Liver (tissue), 9 donors: ENCODE results near the gene ACTR6. TPM values are rescaled to one million over a fixed set of nuclear protein-coding genes. Genes with fewer than 3 reads are reported as not detected.

ENCODE experiments used
- DNase-seq: peaks from one replicate; pipeline ENCODE4 v3.0.0-alpha.2; 2017; ENCODE audit warnings: low spot score
- H3K27ac ChIP-seq, 2 donors: one replicate each; pipeline ENCODE4 v1.7.0; 2013; ENCODE audit warnings: inconsistent platforms in 2 of 2, low read length in 2 of 2, control low read depth in 1 of 2, low read depth in 1 of 2, mild to moderate bottlenecking in 1 of 2
- H3K27me3 ChIP-seq, 4 donors: one replicate each; pipeline versions ENCODE4 v1.6.1 to v1.7.0; 2013; ENCODE audit warnings: low read length in 3 of 4, inconsistent platforms in 1 of 4, mild to moderate bottlenecking in 1 of 4, moderate library complexity in 1 of 4; ENCODE audit not compliant: control insufficient read depth in 4 of 4, insufficient read depth in 4 of 4
- H3K36me3 ChIP-seq, 4 donors: one replicate each; pipeline versions ENCODE4 v1.6.1 to v1.7.0; 2013; ENCODE audit warnings: low read length in 3 of 4, mild to moderate bottlenecking in 3 of 4, low read depth in 1 of 4, moderate library complexity in 1 of 4; ENCODE audit not compliant: control insufficient read depth in 4 of 4, insufficient read depth in 3 of 4
- H3K4me1 ChIP-seq, 4 donors: one replicate each; pipeline versions ENCODE4 v1.6.1 to v1.7.0; 2013; ENCODE audit warnings: low read length in 3 of 4, mild to moderate bottlenecking in 3 of 4, moderate library complexity in 1 of 4; ENCODE audit not compliant: control insufficient read depth in 4 of 4, insufficient read depth in 4 of 4
- H3K4me3 ChIP-seq, 3 donors: one replicate each; pipeline versions ENCODE4 v1.6.1 to v1.7.0; 2013; ENCODE audit warnings: low read length in 3 of 3, control low read depth in 1 of 3, low read depth in 1 of 3, mild to moderate bottlenecking in 1 of 3
- H3K9ac ChIP-seq, 2 donors: one replicate each; pipeline ENCODE4 v1.7.0; 2013; ENCODE audit warnings: low read length in 2 of 2, mild to moderate bottlenecking in 2 of 2, moderate library complexity in 2 of 2, control low read depth in 1 of 2, low read depth in 1 of 2
- H3K9me3 ChIP-seq, 4 donors: one replicate each; pipeline versions ENCODE4 v1.6.1 to v1.7.0; 2013; ENCODE audit warnings: low read length in 3 of 4; ENCODE audit not compliant: control insufficient read depth in 4 of 4
- ATF3 ChIP-seq: IDR thresholded peaks from 2 replicates; pipeline ENCODE4 v1.6.1; 2016; ENCODE audit warnings: antibody characterized with exemption
- EGR1 ChIP-seq, 2 donors: IDR thresholded peaks; 2 replicates each; pipeline ENCODE4 v1.6.1; 2016 to 2018; ENCODE audit warnings: antibody characterized with exemption in 2 of 2, low read depth in 2 of 2
- FOXA1 ChIP-seq: IDR thresholded peaks from 2 replicates; pipeline ENCODE4 v1.6.1; 2016; ENCODE audit warnings: antibody characterized with exemption
- FOXA2 ChIP-seq: IDR thresholded peaks from 2 replicates; pipeline ENCODE4 v1.6.1; 2016; ENCODE audit warnings: antibody characterized with exemption
- GABPA ChIP-seq, 2 donors: IDR thresholded peaks in 1 of 2; conservative IDR thresholded peaks in 1 of 2; 2 replicates each; pipeline ENCODE4 v1.6.1; 2016; ENCODE audit warnings: antibody characterized with exemption in 2 of 2, mild to moderate bottlenecking in 1 of 2, moderate library complexity in 1 of 2
- HNF4A ChIP-seq, 2 donors: conservative IDR thresholded peaks; 2 replicates each; pipeline ENCODE4 v1.6.1; 2016; ENCODE audit warnings: antibody characterized with exemption in 2 of 2, mild to moderate bottlenecking in 2 of 2
- HNF4G ChIP-seq: IDR thresholded peaks from 2 replicates; pipeline ENCODE4 v1.6.1; 2016; ENCODE audit warnings: antibody characterized with exemption
- JUND ChIP-seq, 2 donors: IDR thresholded peaks; 2 replicates each; pipeline ENCODE4 v1.6.1; 2016; ENCODE audit warnings: antibody characterized with exemption in 2 of 2
- MAX ChIP-seq: IDR thresholded peaks from 2 replicates; pipeline ENCODE4 v1.6.1; 2016; ENCODE audit warnings: antibody characterized with exemption
- NR2F2 ChIP-seq: IDR thresholded peaks from 2 replicates; pipeline ENCODE4 v1.6.1; 2016; ENCODE audit warnings: antibody characterized with exemption
- RAD21 ChIP-seq, 2 donors: IDR thresholded peaks; 2 replicates each; pipeline ENCODE4 v1.6.1; 2016; ENCODE audit warnings: antibody characterized with exemption in 2 of 2, mild to moderate bottlenecking in 2 of 2
- REST ChIP-seq: IDR thresholded peaks from 2 replicates; pipeline ENCODE4 v1.6.1; 2016; ENCODE audit warnings: antibody characterized with exemption, mild to moderate bottlenecking
- RXRA ChIP-seq, 2 donors: IDR thresholded peaks; 2 replicates each; pipeline ENCODE4 v1.6.1; 2017 to 2018; ENCODE audit warnings: antibody characterized with exemption in 2 of 2, mild to moderate bottlenecking in 1 of 2
- SP1 ChIP-seq: IDR thresholded peaks from 2 replicates; pipeline ENCODE4 v1.6.1; 2018; ENCODE audit warnings: antibody characterized with exemption, mild to moderate bottlenecking
- YY1 ChIP-seq: IDR thresholded peaks from 2 replicates; pipeline ENCODE4 v1.6.1; 2016; ENCODE audit warnings: antibody characterized with exemption, mild to moderate bottlenecking
- ZBTB33 ChIP-seq: IDR thresholded peaks from 2 replicates; pipeline ENCODE4 v1.6.1; 2016; ENCODE audit warnings: antibody characterized with exemption
- WGBS: extraction: QIAGEN DNeasy Blood & Tissue Kit; methylation state at CpG from one replicate; pipeline ENCODE4 v1.1.7; 2013; 5-methylcytosine and 5-hydroxymethylcytosine counted together
- polyA plus RNA-seq, 2 donors: library from polyadenylated mRNA; stranded (reverse) in 1 of 2; unstranded in 1 of 2; fragments of 200-250 nt in 1 of 2; fragments of >200 nt in 1 of 2; fragmentation: Nextera tagmentation in 1 of 2; extraction: Ambion mirVana in 1 of 2; gene quantifications; one replicate each; pipeline versions ENCODE4 v1.2.1 to v1.2.3, GENCODE V29; 2013 to 2015
- total RNA-seq, 2 donors: library from RNA; depleted of rRNA; stranded (reverse); fragments of >200 nt; gene quantifications; one replicate each; pipeline ENCODE4 v1.2.3, GENCODE V29; 2014
- donor health status: healthy.
- donor health status: healthy.
- donor health status: healthy.
- donor health status: healthy.
- donor health status: healthy.

ACTR6 gene
- total and polyA plus RNA-seq, 4 donors: 6.9 to 9.7 (median 8.7) TPM

GRCh38 chr12:100156731-100157426 lies 43.7 kb upstream of the ACTR6 start:
- WGBS: 93% methylated on average over 11 of the region's 11 CpGs
- H3K4me1 ChIP-seq: peaks cover 0 to 3% (median 0%) of the 10 kb centered on the region in 4 donors

GRCh38 chr12:100157427-100157821 lies 43.2 kb upstream of the ACTR6 start:
- H3K27ac ChIP-seq: no peak overlapping the region
- no peaks in the 10 kb centered on the region for H3K27me3 ChIP-seq
- no peaks in the 10 kb centered on the region for H3K9me3 ChIP-seq
- H3K4me3 ChIP-seq: no peak overlapping the region
- no peak overlapping the region for H3K9ac ChIP-seq
- H3K36me3 ChIP-seq: no peaks in the 10 kb centered on the region
- peaks cover 0 to 3% (median 0%) of the 10 kb centered on the region in 4 donors for H3K4me1 ChIP-seq
- no peak for DNase-seq
- TF ChIP-seq EGR1 (IDR thresholded peaks at IDR 0.05; ENCODE audit: low read depth in 2 of 2): no peak
- 96% methylated on average over 8 of the region's 8 CpGs for WGBS

More at GRCh38 chr12:100156731-100157426, 43.7 kb upstream of the ACTR6 start:
- Histone ChIP-seq H3K27ac (no peak overlapping the region), H3K9ac (no peak overlapping the region), H3K36me3 (no peaks in the 10 kb centered on the region), H3K9me3 (no peaks in the 10 kb centered on the region), H3K27me3 (no peaks in the 10 kb centered on the region), H3K4me3 (no peak overlapping the region)
- no peak for TF ChIP-seq EGR1 (IDR thresholded peaks at IDR 0.05; ENCODE audit: low read depth in 2 of 2)
- no peak for TF ChIP-seq REST
- no peak for TF ChIP-seq NR2F2
- TF ChIP-seq FOXA1: no peak
- TF ChIP-seq FOXA2: no peak
- no peak for TF ChIP-seq YY1
- TF ChIP-seq RAD21 (IDR thresholded peaks at IDR 0.05): no peak
- TF ChIP-seq SP1: no peak
- TF ChIP-seq ATF3: no peak
- TF ChIP-seq HNF4A (conservative IDR thresholded peaks at IDR 0.05): no peak
- TF ChIP-seq MAX: no peak
- TF ChIP-seq HNF4G: no peak
- no peak for TF ChIP-seq GABPA (IDR thresholded peaks at IDR 0.05 in 1 of 2, conservative IDR thresholded peaks at IDR 0.05 in 1 of 2)
- no peak for DNase-seq

GRCh38 chr12:100158535-100158934 lies 42.1 kb upstream of the ACTR6 start:
- Histone ChIP-seq H3K4me3 (no peak overlapping the region), H3K4me1 (peaks cover 0 to 3% (median 0%) of the 10 kb centered on the region in 4 donors), H3K27ac (no peak overlapping the region), H3K9me3 (no peaks in the 10 kb centered on the region), H3K9ac (no peak overlapping the region), H3K27me3 (no peaks in the 10 kb centered on the region), H3K36me3 (no peaks in the 10 kb centered on the region)
- no peak for DNase-seq
- WGBS: 89% methylated on average over 4 of the region's 4 CpGs
- TF ChIP-seq RXRA (IDR thresholded peaks at IDR 0.05) (no peak), GABPA (IDR thresholded peaks at IDR 0.05 in 1 of 2, conservative IDR thresholded peaks at IDR 0.05 in 1 of 2) (no peak), FOXA1 (no peak), FOXA2 (no peak), REST (no peak), ZBTB33 (no peak), HNF4G (no peak), SP1 (no peak), YY1 (no peak), JUND (IDR thresholded peaks at IDR 0.05) (no peak), NR2F2 (no peak)
